K562 (cell line): Measurements from ENCODE around the gene MLXIPL. TPM values are rescaled to one million over a fixed set of nuclear protein-coding genes. Genes with fewer than 3 reads are reported as not detected.

ENCODE experiments used
- COPS2 ChIP-seq: fragments of 450-650 bp; conservative IDR thresholded peaks from 2 replicates; pipeline ENCODE4 v1.6.1; 2016; ENCODE audit warnings: mild to moderate bottlenecking, moderate library complexity
- GATA2 ChIP-seq: sonication (generic); formaldehyde crosslinking; IDR thresholded peaks from 2 replicates; pipeline ENCODE4 v1.4.0; 2020; ENCODE audit warnings: mild to moderate bottlenecking, missing genetic modification reagents
- NFE2L1 ChIP-seq: fragments of 450-650 bp; IDR thresholded peaks from 2 replicates; pipeline ENCODE4 v1.6.1; 2016; ENCODE audit warnings: missing genetic modification characterization, low read depth, mild to moderate bottlenecking, missing compliant biosample characterization, moderate library complexity, borderline replicate concordance
- POLR2H ChIP-seq: IDR thresholded peaks from 2 replicates; pipeline ENCODE4 v1.6.1; 2016; ENCODE audit warnings: missing genetic modification characterization, low read depth, mild to moderate bottlenecking, control low read depth, missing compliant biosample characterization, moderate library complexity
- RFX5 ChIP-seq: IDR thresholded peaks from 2 replicates; pipeline ENCODE4 v1.6.1; 2011; ENCODE audit warnings: low read depth, mild to moderate bottlenecking, improper control_type of control experiment, low read length
- SMARCA5 ChIP-seq: fragments of 450-650 bp; IDR thresholded peaks from 2 replicates; pipeline ENCODE4 v1.6.1; 2016
- SRF ChIP-seq, 2 experiments: fragments of 250-450, 450-650 bp in 1 of 2; sonication (Bioruptor Pico) in 1 of 2; sonication (generic) in 1 of 2; formaldehyde crosslinking; IDR thresholded peaks; 2 replicates each; pipeline versions ENCODE4 v1.5.0 to v1.5.1; 2020 to 2022; ENCODE audit warnings: mild to moderate bottlenecking in 1 of 2, missing genetic modification reagents in 1 of 2
- XRCC5 ChIP-seq: fragments of 200-400 bp; formaldehyde crosslinking; IDR thresholded peaks from 2 replicates; pipeline ENCODE4 v1.6.1; 2017; ENCODE audit warnings: low read depth, mild to moderate bottlenecking, low read length
- ZNF586 ChIP-seq: fragments of 450-650 bp; formaldehyde crosslinking; conservative IDR thresholded peaks from 2 replicates; pipeline ENCODE4 v1.4.0; 2020; ENCODE audit warnings: mild to moderate bottlenecking, moderate library complexity
- polyA plus RNA-seq, 8 experiments: library from polyadenylated mRNA; depleted of rRNA in 4 of 8; stranded (reverse) in 5 of 8; unstranded in 3 of 8; fragments of >200 nt; fragmentation: Nextera tagmentation in 2 of 8; fragmentation: Illumina TruSeq in 1 of 8; extraction: Ambion mirVana in 2 of 8; extraction: Trizol in 1 of 8; gene quantifications; 2 replicates each; pipeline versions ENCODE4 v1.2.1 to v1.2.3, GENCODE V29; 2011 to 2014; ENCODE audit warnings: inconsistent platforms in 1 of 8, missing spikeins in 1 of 8
- total RNA-seq, 7 experiments: library from RNA; depleted of rRNA in 6 of 7; stranded (reverse); fragments of >200 nt in 6 of 7; fragmentation: Illumina TruSeq in 2 of 7; extraction: Trizol in 2 of 7; gene quantifications; 2 replicates each; pipeline versions ENCODE4 v1.2.1 to v1.2.3, GENCODE V29; 2011 to 2021; ENCODE audit warnings: low replicate concordance in 1 of 7
- TF ChIP-seq, protein P1 (sequence below): sonication (generic); formaldehyde crosslinking; IDR thresholded peaks from 2 replicates; pipeline ENCODE4 v1.8.1; 2023; ENCODE audit warnings: mild to moderate bottlenecking, missing genetic modification reagents
- TF ChIP-seq, protein P2 (sequence below): sonication (generic); formaldehyde crosslinking; IDR thresholded peaks from 2 replicates; pipeline ENCODE4 v1.8.1; 2023; ENCODE audit warnings: mild to moderate bottlenecking, missing genetic modification reagents, moderate library complexity
- TF ChIP-seq, protein P3 (sequence below): fragments of 250-450 bp; sonication (Bioruptor Pico); IDR thresholded peaks from 2 replicates; pipeline ENCODE4 v1.8.0; 2022; ENCODE audit warnings: moderate library complexity, mild to moderate bottlenecking, inconsistent platforms
- TF ChIP-seq, protein P4 (sequence below): fragments of 450-650 bp; conservative IDR thresholded peaks from 2 replicates; pipeline ENCODE4 v1.6.1; 2016; ENCODE audit warnings: missing genetic modification characterization, low read depth, mild to moderate bottlenecking, missing compliant biosample characterization, moderate library complexity

Gene MLXIPL
- total and polyA plus RNA-seq, 9 of the 15 experiments (the other 6 are each of a cell fraction or from before 2014, with no cell fraction given) = 0.11 to 18.4 (median 1.4) TPM

DNA sequence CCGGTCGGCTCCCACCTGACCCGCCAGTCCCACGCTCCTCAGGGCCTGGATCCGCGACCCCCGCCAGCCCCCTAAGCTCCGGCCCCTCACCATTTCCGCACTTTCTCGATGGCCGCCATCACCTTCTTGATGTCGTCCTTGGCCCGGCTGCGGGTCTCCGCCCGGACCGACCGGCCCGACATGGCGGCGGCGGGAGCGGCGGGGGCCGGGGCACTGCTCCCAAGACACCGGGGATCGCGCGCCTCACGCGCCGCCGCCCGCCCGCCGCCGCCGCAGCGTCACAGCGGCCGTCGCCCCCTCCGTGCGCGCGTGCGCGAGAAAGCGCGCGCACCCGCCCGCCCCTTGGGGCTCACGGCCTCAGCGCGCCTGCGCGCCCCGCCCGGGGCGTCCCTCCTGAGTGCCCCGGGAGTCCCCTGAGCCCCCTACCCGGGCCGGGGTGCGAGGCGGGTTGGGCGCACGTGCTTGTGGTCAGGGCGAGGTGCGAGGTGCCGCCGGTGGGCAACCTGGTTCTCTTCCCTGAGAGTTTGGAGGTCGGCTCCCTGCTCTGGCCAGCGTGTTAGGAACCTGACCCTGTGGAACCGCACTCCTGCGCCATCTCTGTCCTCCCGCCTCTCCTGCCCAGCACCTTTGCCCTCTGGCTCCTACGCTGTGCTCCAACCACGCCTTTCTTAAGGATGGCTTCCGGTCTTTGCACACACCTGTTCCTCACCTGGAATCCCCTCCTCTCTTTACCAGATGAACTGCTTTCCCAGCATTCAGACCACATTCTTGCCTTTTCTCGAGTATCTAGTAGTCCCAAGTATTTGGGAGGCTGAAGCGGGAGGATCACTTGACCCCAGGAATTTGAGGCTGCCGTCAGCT is 66.7 kb downstream of the MLXIPL start, which contains the start of gene BCL7B (continued):
- TF ChIP-seq, protein P1, sequence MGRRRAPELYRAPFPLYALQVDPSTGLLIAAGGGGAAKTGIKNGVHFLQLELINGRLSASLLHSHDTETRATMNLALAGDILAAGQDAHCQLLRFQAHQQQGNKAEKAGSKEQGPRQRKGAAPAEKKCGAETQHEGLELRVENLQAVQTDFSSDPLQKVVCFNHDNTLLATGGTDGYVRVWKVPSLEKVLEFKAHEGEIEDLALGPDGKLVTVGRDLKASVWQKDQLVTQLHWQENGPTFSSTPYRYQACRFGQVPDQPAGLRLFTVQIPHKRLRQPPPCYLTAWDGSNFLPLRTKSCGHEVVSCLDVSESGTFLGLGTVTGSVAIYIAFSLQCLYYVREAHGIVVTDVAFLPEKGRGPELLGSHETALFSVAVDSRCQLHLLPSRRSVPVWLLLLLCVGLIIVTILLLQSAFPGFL (CRISPR knock-in tag) = peak; percentile 74; the same call in 1 of the 2 replicates
- TF ChIP-seq SRF (CRISPR knock-in tag; IDR thresholded peaks at IDR 0.05) = no peak
- peak; percentile 28; the same call in 1 of the 2 replicates for TF ChIP-seq XRCC5
- TF ChIP-seq, protein P2, sequence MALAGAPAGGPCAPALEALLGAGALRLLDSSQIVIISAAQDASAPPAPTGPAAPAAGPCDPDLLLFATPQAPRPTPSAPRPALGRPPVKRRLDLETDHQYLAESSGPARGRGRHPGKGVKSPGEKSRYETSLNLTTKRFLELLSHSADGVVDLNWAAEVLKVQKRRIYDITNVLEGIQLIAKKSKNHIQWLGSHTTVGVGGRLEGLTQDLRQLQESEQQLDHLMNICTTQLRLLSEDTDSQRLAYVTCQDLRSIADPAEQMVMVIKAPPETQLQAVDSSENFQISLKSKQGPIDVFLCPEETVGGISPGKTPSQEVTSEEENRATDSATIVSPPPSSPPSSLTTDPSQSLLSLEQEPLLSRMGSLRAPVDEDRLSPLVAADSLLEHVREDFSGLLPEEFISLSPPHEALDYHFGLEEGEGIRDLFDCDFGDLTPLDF (CRISPR knock-in tag) = peak; percentile 31; the same call in 1 of the 2 replicates
- TF ChIP-seq SMARCA5 = peak; percentile 93
- TF ChIP-seq RFX5 = no peak
- TF ChIP-seq ZNF586 (CRISPR knock-in tag) = no peak
- TF ChIP-seq, protein P3, sequence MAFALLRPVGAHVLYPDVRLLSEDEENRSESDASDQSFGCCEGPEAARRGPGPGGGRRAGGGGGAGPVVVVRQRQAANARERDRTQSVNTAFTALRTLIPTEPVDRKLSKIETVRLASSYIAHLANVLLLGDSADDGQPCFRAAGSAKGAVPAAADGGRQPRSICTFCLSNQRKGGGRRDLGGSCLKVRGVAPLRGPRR (CRISPR knock-in tag) = peak; percentile 5; the same call in 1 of the 2 replicates
- TF ChIP-seq, protein P4, sequence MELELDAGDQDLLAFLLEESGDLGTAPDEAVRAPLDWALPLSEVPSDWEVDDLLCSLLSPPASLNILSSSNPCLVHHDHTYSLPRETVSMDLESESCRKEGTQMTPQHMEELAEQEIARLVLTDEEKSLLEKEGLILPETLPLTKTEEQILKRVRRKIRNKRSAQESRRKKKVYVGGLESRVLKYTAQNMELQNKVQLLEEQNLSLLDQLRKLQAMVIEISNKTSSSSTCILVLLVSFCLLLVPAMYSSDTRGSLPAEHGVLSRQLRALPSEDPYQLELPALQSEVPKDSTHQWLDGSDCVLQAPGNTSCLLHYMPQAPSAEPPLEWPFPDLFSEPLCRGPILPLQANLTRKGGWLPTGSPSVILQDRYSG = 0 out of 2 replicates have a peak, but pooled peaks have one; percentile 35
- no peak for TF ChIP-seq COPS2
- peak; percentile 85 for TF ChIP-seq POLR2H (tag)
- no peak for TF ChIP-seq GATA2
- no peak for TF ChIP-seq NFE2L1 (tag)
